GM12891 (cell line): ENCODE measurements around the gene VWA8.

Experiments used
- DNase-seq: peaks from one replicate; pipeline ENCODE4 v3.0.0; 2011; ENCODE audit warnings: low spot score; ENCODE audit not compliant: insufficient read length
- FAIRE-seq: peaks from 2 replicates; lab custom pipeline; 2011; peaks lifted over from hg19 to GRCh38; lab: Jason Lieb, UNC
- PAX5 ChIP-seq: IDR thresholded peaks from 2 replicates; pipeline ENCODE4 v1.6.1; 2011; ENCODE audit warnings: low read length, moderate library complexity, mild to moderate bottlenecking; ENCODE audit not compliant: insufficient read depth, severe bottlenecking
- POLR2A ChIP-seq: IDR thresholded peaks from 2 replicates; pipeline ENCODE4 v1.6.1; 2011; ENCODE audit warnings: low read depth, low read length, control low read depth
- POLR2AphosphoS5 ChIP-seq: IDR thresholded peaks from 2 replicates; pipeline ENCODE4 v1.6.1; 2011; ENCODE audit warnings: low read depth, low read length, control low read depth
- POU2F2 ChIP-seq: IDR thresholded peaks from 2 replicates; pipeline ENCODE4 v1.6.1; 2011; ENCODE audit warnings: low read depth, mild to moderate bottlenecking, control low read depth, low read length, moderate library complexity
- SPI1 ChIP-seq: IDR thresholded peaks from 2 replicates; pipeline ENCODE4 v1.6.1; 2011; ENCODE audit warnings: low read depth, low read length, control low read depth
- TAF1 ChIP-seq: IDR thresholded peaks from 2 replicates; pipeline ENCODE4 v1.6.1; 2011; ENCODE audit warnings: low read depth, low read length, control low read depth

Gene VWA8

GRCh38 chr13:41780715-41781706 lies 179.9 kb downstream of the VWA8 start:
- FAIRE-seq (no peak), DNase-seq (no peak)
- TF ChIP-seq PAX5 (no peak), TAF1 (no peak), POLR2A (no peak), SPI1 (no peak), POLR2AphosphoS5 (no peak), POU2F2 (no peak)

- FAIRE-seq: no peak
Observed at GRCh38 chr13:41775251-41775650, 185.7 kb downstream of the VWA8 start.

GRCh38 chr13:41774605-41775218 lies 186.2 kb downstream of the VWA8 start:
- DNase-seq (no peak), FAIRE-seq (no peak)
- no peak for TF ChIP-seq POU2F2
- no peak for TF ChIP-seq SPI1
- no peak for TF ChIP-seq POLR2AphosphoS5
- no peak for TF ChIP-seq POLR2A
- TF ChIP-seq TAF1: no peak
- no peak for TF ChIP-seq PAX5

More at GRCh38 chr13:41775251-41775650, 185.7 kb downstream of the VWA8 start:
- TF ChIP-seq POU2F2 (no peak), TAF1 (no peak), POLR2AphosphoS5 (no peak), POLR2A (no peak), PAX5 (no peak), SPI1 (no peak)
- no peak for DNase-seq

GRCh38 chr13:41767801-41768200 lies 193.1 kb downstream of the VWA8 start:
- FAIRE-seq (no peak), DNase-seq (no peak)
- TF ChIP-seq TAF1: no peak
- no peak for TF ChIP-seq POU2F2
- no peak for TF ChIP-seq POLR2A
- TF ChIP-seq SPI1: no peak
- no peak for TF ChIP-seq PAX5
- no peak for TF ChIP-seq POLR2AphosphoS5

- FAIRE-seq (no peak), DNase-seq (no peak)
- TF ChIP-seq POLR2AphosphoS5: no peak
- no peak for TF ChIP-seq TAF1
- no peak for TF ChIP-seq PAX5
- TF ChIP-seq SPI1: no peak
- TF ChIP-seq POU2F2: no peak
- no peak for TF ChIP-seq POLR2A
Observed at GRCh38 chr13:41766439-41766838, 194.5 kb downstream of the VWA8 start.

- DNase-seq (no peak), FAIRE-seq (no peak)
- TF ChIP-seq SPI1 (no peak), POLR2AphosphoS5 (no peak), POU2F2 (no peak), TAF1 (no peak), PAX5 (no peak)
Observed at GRCh38 chr13:41765813-41766212, 195.1 kb downstream of the VWA8 start.

- DNase-seq (no peak), FAIRE-seq (no peak)
- no peak for TF ChIP-seq POU2F2
- no peak for TF ChIP-seq TAF1
- TF ChIP-seq POLR2AphosphoS5: no peak
- TF ChIP-seq POLR2A: no peak
- no peak for TF ChIP-seq PAX5
- no peak for TF ChIP-seq SPI1
Observed at GRCh38 chr13:41765020-41765419, 195.9 kb downstream of the VWA8 start.

GRCh38 chr13:41764558-41764957 lies 196.4 kb downstream of the VWA8 start:
- no peak for FAIRE-seq
- TF ChIP-seq SPI1 (no peak), PAX5 (no peak), POLR2A (no peak), POLR2AphosphoS5 (no peak), POU2F2 (no peak)
- no peak for DNase-seq

GRCh38 chr13:41763782-41764181 lies 197.1 kb downstream of the VWA8 start:
- no peak for TF ChIP-seq POLR2AphosphoS5
- TF ChIP-seq SPI1: no peak
- TF ChIP-seq PAX5: no peak
- TF ChIP-seq POU2F2: no peak
- no peak for TF ChIP-seq POLR2A
- TF ChIP-seq TAF1: no peak
- DNase-seq: no peak
- no peak for FAIRE-seq

GRCh38 chr13:41762796-41763195 lies 198.1 kb downstream of the VWA8 start:
- TF ChIP-seq SPI1 (no peak), POU2F2 (no peak), TAF1 (no peak), POLR2A (no peak), POLR2AphosphoS5 (no peak), PAX5 (no peak)
- DNase-seq: no peak
- FAIRE-seq: no peak
